ENCODE results near the gene GRIA3. TPM values are rescaled to one million over a fixed set of nuclear protein-coding genes. Genes with fewer than 3 reads are reported as not detected.
A peak's percentile ranks its signal among the peaks of the same experiment; 100 is the strongest.

GRIA3 gene
- total and polyA plus RNA-seq, 10 of the 15 experiments (the other 5 are each of a cell fraction or from before 2014, with no cell fraction given): 0.45 to 4.3 (median 2.2) TPM

DNA sequence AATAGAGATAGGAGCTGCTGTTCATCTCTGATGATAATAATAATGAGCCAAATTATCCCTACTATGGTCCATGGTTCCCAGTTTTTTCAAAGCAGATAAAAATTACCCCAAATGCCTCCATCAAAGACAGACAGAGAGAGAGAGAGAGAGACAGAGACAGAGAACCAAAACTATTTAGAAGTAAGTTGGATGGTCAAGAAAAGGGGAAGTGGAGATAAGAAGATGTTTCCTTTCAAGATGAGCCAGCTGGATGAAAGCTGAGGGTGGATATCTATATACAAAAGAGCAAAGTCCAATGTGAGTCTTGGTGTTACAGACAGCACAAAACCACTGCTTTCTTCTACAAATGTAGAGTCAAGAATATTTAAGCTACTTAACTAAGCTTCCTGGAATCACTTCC, 173.9 kb downstream of the GRIA3 start (continued):
- TF ChIP-seq SPI1 (IDR thresholded peaks at IDR 0.05; ENCODE audit: borderline replicate concordance, insufficient read depth, low read depth, low read length) (peak; percentile 98), SMARCA5 (IDR thresholded peaks at IDR 0.05) (peak; percentile 59; the same call in 1 of the 2 replicates), TCF3 (IDR thresholded peaks at IDR 0.05; ENCODE audit: borderline replicate concordance, insufficient read depth, low read depth, low read length) (no peak), ESRRA (IDR thresholded peaks at IDR 0.05; ENCODE audit: low read length) (0 out of 2 replicates have a peak, but pooled peaks have one; percentile 27), MTA2 (IDR thresholded peaks at IDR 0.05; ENCODE audit: low read depth) (peak; percentile 80), LARP7 (IDR thresholded peaks at IDR 0.05) (no peak), EGR1 (IDR thresholded peaks at IDR 0.05; ENCODE audit: borderline replicate concordance in 1 of 2, low read depth in 2 of 2, low read length in 2 of 2) (no peak), TCF12 (IDR thresholded peaks at IDR 0.05; ENCODE audit: low read depth, low read length) (no peak), KLF5 (IDR thresholded peaks at IDR 0.05; ENCODE audit: partially characterized antibody) (no peak), ETV6 (conservative IDR thresholded peaks at IDR 0.05 in 1 of 2, IDR thresholded peaks at IDR 0.05 in 1 of 2; ENCODE audit: borderline replicate concordance in 1 of 2, low read depth in 1 of 2) (peak in 1 of 2 experiments; percentile 46; a peak in 1 of 4 replicates), SMC3 (IDR thresholded peaks at IDR 0.05; ENCODE audit: borderline replicate concordance, low read length) (no peak), RAD21 (IDR thresholded peaks at IDR 0.05; ENCODE audit: insufficient read depth, low read depth, low read length) (0 out of 2 replicates have a peak, but pooled peaks have one; percentile 5), BMI1 (IDR thresholded peaks at IDR 0.05; ENCODE audit: borderline replicate concordance) (peak; percentile 34; the same call in 1 of the 2 replicates), RUNX3 (IDR thresholded peaks at IDR 0.05; ENCODE audit: low read length) (peak; percentile 68), NFIC (IDR thresholded peaks at IDR 0.05; ENCODE audit: low read depth, low read length) (peak; percentile 76; the same call in 1 of the 2 replicates), ZNF24 (IDR thresholded peaks at IDR 0.05) (no peak; the same call in 1 of the 2 replicates), CHD2 (IDR thresholded peaks at IDR 0.05; ENCODE audit: borderline replicate concordance, low read depth, low read length) (peak; percentile 15; the same call in 1 of the 2 replicates), IRF4 (IDR thresholded peaks at IDR 0.05; ENCODE audit: low read depth, low read length) (peak; percentile 31; the same call in 1 of the 2 replicates), KDM1A (IDR thresholded peaks at IDR 0.05; ENCODE audit: borderline replicate concordance) (no peak)
- TF ChIP-seq, protein P1, sequence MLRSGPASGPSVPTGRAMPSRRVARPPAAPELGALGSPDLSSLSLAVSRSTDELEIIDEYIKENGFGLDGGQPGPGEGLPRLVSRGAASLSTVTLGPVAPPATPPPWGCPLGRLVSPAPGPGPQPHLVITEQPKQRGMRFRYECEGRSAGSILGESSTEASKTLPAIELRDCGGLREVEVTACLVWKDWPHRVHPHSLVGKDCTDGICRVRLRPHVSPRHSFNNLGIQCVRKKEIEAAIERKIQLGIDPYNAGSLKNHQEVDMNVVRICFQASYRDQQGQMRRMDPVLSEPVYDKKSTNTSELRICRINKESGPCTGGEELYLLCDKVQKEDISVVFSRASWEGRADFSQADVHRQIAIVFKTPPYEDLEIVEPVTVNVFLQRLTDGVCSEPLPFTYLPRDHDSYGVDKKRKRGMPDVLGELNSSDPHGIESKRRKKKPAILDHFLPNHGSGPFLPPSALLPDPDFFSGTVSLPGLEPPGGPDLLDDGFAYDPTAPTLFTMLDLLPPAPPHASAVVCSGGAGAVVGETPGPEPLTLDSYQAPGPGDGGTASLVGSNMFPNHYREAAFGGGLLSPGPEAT (IDR thresholded peaks at IDR 0.05; ENCODE audit: low read depth): peak; percentile 75
- TF ChIP-seq, protein P2, sequence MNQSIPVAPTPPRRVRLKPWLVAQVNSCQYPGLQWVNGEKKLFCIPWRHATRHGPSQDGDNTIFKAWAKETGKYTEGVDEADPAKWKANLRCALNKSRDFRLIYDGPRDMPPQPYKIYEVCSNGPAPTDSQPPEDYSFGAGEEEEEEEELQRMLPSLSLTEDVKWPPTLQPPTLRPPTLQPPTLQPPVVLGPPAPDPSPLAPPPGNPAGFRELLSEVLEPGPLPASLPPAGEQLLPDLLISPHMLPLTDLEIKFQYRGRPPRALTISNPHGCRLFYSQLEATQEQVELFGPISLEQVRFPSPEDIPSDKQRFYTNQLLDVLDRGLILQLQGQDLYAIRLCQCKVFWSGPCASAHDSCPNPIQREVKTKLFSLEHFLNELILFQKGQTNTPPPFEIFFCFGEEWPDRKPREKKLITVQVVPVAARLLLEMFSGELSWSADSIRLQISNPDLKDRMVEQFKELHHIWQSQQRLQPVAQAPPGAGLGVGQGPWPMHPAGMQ (IDR thresholded peaks at IDR 0.05; ENCODE audit: borderline replicate concordance): no peak
